Mesenteric fat pad (tissue), 1 donor: ENCODE data around the gene SEC16A. TPM values are rescaled to one million over a fixed set of nuclear protein-coding genes. Genes with fewer than 3 reads are reported as not detected.

Experiments
- DNase-seq: peaks from one replicate; pipeline ENCODE4 v3.0.0-alpha.2; 2020; ENCODE audit warnings: low spot score
- total RNA-seq: library from RNA; stranded (reverse); fragmentation: NEBNext Ultra II Directional; extraction: Animal tissue kit (Norgen Biotek cat#: 25700); gene quantifications from one replicate; pipeline ENCODE4 v1.2.1, GENCODE V29; 2021
- donor health status: DM: yes; HTN: yes; CAD: no.

SEC16A gene
- total RNA-seq, 1 donor from 2014 or later: 71.8 TPM

DNA sequence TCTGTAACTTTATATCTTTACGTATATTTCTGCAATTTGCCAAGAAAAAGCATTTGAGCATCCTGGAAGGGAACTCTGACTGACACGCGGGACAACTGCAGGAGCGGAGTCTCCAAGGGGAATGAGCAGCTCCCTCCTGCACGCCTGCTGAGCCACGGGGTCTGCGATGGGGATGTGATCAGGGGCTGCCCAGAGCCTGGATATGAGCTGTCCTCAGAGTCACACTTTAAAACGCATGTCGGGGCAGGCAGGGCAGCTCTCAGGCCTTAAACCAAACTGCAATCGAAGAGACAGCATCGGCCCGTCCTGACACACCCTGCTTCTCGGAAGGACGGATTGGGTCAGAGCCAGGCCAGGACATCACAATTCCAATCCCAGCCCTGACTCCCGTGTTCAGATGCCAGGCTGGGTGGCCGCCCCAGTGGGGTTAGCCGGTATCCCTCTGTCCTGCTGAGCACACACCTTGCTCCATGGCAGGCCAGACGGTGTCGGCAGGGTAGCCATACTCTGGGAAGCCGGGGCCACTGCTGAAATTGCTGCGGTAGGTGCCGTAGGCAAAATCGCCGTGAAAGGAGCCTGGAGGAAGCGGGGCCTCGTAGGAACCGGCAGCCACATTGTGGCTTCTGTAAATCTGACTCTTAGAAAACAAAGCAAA is 17.2 kb downstream of the SEC16A start:
- DNase-seq: no peak

DNA sequence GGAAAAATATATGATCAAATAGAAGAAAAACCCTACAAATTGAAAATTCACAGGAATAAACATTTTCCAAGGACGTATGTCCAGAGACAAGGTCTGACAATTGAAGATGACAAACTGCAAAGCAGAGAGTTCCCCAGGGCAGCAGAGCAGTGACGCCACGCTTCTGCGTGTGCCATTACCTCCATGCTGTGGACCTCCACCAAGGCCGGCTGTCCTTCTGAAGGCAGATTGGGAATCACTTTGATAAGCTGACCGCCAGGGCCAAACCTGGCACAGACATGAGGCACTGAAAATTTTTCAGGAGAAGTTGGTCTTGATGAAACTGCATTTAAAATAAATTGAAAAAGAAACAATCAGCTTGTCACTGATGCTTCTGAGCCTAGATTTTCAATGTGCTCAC is 18.6 kb downstream of the SEC16A start:
- no peak for DNase-seq

DNA sequence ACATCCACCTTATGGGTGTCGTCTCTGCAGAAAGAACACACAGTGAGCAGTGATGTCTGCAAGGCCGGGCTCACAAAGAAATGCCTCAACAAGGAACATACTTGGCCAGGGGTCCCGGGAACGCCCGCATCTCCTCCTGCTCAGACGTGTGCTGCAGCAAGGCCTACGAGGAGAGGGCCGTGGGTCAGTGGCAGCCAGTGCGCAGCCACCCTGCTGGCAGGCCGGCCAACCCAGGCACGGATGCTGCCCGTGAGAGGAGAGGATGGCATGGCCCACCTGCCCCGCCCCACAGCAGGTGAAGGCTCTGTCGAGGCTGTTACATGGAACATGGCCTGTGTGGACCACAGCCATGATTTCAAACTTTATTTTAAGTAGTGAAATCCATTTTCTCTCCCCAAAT is 19.3 kb downstream of the SEC16A start:
- DNase-seq: no peak

DNA sequence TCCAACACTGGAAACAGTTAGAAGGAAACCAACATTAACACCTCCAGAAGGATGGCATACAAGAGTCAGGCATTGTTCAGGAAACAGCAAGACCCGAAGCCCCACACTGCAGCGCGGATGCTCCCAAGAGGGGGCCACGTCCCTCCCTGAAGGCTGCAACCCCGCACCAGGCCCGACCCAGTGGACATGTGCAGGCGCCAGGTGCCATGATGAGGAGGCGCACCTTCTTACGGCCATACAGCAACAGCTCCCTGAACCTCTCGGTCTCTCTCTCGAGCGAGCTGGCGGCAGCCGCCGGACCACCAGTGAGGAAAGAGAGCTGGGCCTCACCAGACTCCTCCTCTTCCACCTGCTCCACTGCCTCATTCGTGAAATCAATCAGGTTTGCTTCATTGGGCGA is 20.2 kb downstream of the SEC16A start:
- no peak for DNase-seq

DNA sequence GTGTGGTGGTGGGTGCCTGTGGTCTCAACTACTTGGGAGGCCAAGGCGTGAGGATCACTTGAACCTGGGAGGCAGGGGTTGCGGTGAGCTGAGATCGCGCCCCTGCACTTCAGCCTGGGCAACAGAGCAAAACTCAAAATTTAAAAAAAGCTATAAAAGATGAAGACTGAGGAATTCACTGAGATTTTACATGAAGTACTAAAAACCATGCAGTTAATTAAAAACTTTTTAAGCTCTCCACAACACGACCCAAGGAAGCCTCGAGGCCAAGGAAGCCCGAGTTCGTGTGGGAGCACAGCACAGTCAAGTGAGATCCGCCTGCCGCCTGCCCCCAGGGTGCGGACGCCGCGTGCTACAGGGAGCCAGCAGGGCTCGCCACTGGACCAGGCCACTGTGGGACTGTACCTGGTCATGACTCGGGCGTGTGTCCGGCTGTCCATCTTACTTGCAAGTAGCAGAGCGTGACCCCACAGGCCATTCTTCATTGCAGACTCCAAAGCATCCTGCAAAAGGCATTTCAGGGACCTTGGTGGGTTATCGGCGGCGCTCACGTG is 22.0 kb downstream of the SEC16A start:
- DNase-seq: no peak

DNA sequence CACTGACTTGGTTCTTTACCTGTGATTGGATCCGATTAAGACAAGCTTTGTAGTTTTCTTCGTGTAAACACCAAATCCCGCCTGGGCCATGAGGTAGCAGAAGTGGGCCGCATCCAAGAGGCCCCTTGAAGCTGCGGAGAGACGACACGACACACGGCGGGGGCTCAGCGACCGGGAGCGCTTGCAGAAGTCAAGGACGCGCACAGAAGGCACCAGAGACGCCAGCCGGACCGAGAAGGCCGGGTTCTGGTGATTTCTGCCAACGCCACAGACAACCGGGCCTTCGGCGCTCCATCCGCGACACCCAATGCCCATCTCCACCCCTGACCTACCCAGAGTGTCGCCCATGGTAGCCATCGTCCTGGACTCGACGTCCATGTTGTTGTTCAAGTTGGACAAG is 23.4 kb downstream of the SEC16A start:
- no peak for DNase-seq

DNA sequence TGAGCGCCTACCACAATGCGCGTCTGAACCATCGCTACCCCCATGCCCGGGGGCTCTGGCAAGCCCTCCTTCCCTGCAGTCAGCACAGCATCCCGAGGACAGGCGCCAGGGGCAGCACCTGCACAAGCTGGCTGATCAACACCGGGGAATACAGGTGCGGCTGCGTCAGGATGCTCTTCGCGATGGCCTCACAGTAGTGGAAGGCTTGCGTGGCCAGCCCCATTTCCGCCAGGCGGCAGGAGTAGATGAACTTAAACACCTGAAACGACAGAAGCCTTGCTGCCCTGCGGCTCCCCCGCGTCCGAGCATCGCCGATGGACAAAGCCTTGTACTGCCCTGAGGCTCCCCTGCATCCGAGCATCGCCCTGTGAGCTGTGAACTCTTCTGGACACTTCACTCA is 25.5 kb downstream of the SEC16A start:
- no peak for DNase-seq

DNA sequence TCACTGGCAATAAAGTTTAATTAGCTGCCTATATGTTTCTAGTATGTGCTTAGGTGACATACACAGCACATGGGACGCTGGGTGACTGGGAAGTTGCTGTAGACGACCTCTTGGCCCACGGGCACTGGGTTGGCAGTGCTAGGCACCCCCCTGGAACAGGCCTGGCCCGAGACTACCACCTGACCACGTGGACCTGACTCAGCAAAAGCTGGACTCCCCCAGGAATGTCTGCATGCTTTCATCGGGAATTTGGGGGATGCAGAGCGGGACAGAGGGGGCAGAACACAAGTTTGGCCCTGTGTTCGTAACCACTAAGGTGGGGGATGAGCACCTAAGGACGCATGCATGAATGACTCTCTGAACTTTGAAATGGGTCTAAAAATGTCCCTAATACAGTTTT is 26.6 kb downstream of the SEC16A start:
- no peak for DNase-seq

DNA sequence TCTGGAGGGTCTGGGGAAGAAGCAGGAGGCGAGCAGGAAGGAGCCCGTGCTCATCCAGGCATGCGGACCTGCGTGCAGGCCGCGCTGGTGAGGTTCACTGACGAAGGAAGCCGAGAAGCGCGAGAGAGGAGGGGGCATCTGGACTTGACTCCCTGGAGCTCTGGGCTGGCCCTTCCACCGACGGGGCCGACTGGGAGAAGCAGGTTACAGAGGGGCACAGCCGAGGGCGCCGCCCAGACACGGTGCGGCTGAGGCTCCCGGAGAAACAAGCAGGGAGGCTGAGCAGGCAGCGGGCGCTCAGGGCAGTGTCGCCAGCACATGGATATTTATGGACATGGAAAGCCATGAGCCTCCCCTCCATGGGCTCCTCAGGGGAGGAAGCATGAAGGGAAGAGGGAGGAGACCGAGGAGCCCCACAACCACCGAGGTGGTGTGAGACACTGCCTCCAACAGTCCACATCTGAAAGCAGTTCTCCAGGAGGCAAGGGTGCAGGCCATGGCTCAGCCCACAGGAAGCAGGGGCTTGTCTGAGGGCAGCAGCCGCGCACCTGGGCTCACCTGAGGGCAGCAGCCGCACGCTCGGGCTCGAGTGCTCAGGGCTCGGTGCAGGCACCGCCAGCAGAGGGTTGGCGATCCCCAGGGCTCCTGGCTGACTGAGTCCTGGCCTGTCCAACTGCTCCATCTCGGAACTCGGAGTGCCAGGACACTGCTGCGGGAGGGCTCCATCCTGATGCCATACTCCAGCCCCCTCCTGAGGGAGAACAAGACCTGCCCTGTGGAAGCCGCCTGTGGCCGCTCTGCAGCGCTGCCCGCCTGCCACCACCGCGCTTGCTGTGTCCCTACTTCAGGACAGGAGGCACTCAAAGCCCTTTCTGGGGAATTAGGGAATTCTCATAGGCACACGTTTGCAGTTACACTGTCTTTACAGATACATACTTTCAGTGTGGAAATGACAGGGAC is 27.5 kb downstream of the SEC16A start:
- DNase-seq: no peak

DNA sequence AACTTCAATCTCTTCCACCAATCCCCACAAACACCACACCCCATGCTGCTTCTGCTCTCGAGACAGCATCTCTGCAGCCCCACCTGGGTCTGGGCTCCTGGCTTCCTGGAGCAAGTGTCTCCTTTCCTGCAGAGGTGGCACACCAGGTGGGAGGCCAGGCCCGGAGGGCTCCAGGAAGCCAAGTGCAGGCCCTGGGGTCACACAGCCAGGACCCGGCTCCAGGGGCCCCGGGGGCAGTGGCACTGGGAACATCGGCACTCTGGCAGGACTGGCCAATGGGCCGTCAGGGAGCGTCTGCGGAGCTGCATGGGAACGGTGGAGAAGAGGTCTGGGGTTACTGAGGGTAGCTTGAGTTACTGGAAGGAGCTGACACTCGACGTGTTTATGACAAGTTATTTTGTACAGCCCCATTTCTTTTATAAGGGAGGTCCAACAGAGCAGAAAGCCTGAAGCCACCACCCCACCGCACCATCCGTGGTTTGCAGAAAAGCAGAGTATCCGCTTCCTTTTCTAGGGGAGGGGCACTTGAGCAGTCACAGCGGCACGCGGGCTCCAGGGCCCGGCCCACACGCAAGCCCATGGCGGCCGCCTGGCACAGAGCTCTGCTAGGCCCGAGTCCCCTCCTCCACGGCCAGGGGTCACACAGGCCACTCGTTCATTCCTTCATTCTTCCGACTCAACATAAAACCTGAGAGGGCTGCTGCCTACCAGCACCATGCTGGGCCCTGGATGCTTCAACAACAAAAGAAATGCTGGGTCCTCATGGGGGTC is 28.6 kb downstream of the SEC16A start:
- DNase-seq: no peak

DNA sequence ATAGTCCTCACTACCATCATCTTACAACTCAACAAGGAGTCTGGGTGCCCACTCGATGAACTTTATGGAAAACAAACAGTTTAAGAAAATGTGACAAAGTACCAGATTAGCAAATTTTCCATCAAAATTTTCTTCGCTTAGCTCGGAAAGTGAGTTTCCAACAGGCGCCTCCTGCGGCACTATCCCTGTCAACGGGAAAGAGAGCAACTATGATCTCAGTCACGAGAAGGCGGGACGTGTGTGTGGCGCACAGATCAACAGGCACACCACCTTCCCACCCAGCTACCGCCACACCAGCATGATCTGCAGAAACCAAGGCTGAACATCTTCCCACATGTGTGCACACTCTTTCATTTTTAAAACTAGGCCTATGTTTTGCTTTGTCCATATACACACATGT is 29.5 kb downstream of the SEC16A start:
- no peak for DNase-seq

DNA sequence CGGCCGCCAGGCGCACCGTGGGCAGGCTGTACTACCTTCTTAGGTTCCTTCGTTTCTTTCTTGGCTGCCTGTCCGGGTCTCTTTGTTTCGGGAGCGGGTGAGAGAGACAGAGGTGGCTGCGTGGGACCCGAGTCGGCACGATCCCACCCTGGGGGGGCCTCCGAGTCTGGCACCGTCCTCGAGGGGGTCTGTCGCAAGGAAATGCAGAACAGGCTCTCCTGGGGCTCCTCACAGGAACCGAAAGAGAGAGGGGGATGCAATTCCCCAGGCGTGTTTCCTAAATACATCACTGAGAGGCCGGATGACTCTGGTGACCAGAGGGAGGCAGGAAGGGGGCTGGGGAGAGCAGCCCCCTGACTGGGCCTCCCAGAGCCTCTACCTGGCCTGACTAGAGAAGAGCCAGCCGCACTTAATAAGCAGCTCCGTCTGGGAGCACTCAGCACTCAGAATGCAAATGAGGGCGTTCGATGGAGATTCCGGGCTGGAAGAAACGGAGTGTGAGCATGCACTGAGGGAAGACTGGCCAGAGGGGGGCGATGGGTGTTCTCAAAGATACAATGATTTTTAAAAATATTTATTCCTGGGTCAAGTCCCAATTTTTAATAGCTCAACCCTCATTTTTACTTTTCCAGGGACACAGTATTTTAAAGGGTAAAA is 31.5 kb downstream of the SEC16A start:
- no peak for DNase-seq

DNA sequence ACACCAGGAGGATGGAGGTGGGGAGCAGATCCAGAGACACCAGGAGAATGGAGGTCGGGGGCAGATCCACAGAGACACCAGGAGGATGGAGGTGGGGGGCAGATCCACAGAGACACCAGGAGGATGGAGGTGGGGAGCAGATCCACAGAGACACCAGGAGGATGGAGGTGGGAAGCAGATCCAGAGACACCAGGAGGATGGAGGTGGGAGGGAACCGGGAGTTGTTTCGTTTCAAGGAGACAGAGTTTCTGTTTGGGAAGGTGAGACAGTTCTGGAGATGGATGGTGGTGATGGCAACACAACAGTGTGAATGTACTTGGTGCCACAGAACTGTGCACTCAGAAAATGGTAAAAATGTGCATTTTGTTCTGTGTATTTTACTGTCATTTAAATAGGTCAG is 34.2 kb downstream of the SEC16A start:
- DNase-seq: no peak

DNA sequence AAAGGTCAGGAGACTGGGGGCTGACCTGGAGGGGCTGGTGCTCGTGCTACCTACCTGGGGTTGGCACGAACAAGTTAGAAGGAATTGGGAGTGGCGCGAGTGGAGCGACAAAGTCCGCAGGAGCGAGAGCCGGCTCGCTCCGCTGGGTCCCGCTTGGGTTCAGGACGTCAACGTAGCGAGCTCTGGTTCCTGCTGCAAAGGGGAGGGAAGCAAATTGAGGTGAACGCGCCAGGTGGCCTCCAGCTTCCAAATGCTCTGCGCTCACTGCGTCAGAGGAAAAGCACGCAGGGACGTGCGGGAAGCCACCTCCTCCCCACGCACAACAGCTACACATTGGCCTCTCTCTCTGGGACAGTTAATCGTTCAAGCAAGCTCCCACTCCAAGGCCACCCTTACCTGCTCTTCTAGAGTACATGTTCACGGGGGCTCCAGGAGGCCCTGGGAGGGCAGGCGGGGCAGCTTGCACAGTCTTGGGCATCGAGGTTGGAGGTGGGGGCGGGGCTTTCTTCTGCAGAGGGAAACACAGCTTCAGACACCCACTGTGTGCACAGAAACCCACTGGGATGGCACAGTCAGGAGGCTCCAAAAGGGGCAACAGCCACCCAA is 35.6 kb downstream of the SEC16A start:
- no peak for DNase-seq

DNA sequence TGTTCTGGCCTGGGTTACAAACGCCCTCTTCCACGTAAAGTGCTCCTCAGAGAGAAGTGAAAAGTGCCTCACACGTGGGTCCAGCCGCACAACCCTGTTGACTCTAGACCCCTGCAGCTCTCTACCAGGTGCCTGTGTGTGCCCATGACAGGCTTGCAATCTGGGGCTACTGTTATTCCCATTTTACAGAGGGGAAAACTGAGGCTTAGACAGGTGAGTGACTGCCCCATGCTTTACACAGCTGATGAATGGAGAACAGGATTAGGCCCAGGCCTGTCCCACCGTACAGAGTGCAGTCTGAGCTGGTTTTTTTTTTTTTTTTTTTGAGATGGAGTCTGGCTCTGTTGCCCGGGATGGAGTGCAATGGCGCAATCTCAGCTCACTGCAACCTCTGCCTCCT is 37.0 kb downstream of the SEC16A start:
- DNase-seq: no peak

DNA sequence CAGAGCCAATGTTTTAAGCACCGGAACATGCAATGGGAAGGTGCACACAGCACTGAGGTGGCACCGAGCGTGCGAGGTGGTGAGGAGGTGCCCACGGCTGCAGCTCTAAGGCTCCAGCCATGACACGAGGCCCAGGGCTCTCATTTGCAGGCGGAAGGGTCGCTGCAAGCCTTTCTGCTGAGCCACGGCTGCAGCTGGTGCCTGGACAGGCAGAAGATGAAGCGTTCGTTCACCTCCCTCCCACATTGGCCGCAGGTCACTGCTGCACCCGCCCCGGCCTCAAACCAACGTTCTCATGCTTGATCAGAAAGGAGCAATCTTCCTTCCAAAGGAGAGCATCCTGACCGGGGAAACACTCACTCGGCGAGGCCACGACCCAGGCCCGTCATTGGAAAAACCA is 38.7 kb downstream of the SEC16A start:
- no peak for DNase-seq

DNA sequence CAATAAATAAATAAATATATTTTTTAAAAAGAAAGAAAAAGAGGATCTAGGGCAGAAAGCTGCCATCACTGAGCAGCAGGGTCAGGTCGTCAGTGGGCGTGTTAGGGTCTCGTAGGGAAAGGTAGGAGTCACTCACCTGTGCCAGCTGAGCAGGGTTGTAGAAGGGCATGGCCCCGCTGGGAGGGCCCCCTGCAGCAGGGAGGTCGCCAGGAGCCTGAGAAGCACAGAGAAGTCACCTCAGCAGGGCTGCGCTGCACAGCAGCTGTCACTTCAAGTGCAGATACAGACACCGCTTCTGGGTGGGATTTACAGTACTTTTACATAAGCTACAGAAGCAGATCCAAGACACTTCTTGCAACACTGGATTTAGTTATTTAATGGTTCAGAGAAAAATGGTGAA is 39.2 kb downstream of the SEC16A start:
- DNase-seq: no peak

DNA sequence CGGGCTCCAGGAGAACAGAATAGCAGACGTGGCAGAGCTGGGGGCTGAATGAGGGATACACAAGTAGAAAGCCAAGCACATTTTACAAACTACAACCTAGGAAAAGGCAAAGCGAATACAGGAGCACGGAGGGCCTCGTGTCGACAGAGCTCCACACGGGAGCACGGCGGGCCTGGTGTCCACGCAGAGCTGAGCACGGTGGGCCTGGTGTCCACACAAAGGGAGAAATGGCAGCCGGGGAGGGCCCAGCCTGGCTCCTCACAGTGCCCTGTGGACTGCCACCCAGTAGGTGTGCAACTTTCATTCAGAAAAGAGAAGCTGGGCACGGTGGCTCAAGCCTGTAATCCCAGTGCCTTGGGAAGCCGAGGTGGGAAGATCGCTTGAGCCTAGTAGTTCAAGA is 39.8 kb downstream of the SEC16A start:
- DNase-seq: no peak

DNA sequence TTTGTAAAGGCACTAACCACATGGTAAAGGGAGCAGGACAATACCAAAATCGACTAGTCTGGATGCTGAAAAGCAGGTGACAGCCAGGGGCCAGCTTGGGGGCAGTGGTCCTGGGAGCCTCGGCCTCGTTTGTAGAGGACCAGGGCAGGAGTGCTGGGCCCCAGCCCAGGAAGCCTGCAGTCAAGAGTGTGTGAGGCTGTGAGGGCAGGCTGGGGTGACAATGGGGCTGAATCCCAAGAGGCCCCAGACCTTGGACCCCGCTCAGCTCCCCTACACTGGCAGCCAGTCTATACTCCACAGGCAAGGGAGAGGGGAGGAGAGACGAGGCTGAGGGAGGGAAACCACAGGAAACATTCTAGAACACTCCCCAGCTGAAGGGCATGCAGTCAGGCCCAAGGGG is 40.6 kb downstream of the SEC16A start:
- no peak for DNase-seq

DNA sequence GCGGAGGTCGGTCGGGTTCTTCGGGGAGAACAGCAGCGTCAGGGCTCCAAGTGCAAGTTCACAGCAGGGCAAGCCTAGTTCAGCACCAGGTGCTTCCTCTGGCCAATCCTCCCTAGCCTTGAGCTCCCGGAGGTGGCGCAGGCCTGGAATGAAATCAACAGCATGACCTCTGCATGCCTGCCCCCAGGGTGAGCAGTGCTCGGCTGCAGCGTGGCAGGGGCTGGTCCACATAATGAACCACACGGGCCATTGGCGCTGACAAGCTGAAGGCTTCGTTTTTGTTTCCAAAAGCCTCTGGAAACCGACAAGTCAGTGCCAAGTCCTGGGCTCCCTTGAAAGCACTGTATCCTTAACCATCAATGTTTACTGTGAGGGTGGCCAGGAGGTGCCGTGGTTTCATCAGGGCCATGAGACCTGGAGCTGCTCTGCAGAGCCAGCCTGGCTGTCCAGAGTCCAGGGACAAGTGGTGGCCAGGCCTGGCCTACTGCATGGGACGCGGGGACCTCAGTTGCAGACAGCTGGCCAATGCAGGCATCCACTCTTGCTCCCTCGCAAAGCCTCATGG is 41.1 kb downstream of the SEC16A start:
- no peak for DNase-seq
